Peyer's patch (tissue), 4 donors: Measurements from ENCODE around the gene GNAI1.

Experiments
- POLR2A ChIP-seq, 2 donors: fragments of 450-650 bp; IDR thresholded peaks; one replicate each; pipeline ENCODE4 v1.5.1; 2017; ENCODE audit warnings: antibody characterized with exemption in 2 of 2, mild to moderate bottlenecking in 2 of 2, moderate library complexity in 2 of 2
- TF ChIP-seq, protein P1 (sequence below), 6 experiments: fragments of 450-650 bp in 4 of 6; fragments of 200-600 bp in 2 of 6; sonication (generic) in 1 of 6; IDR thresholded peaks; one replicate each; pipeline ENCODE4 v1.5.1; 2017 to 2019; ENCODE audit warnings: antibody characterized with exemption in 6 of 6, mild to moderate bottlenecking in 3 of 6, moderate library complexity in 1 of 6

DNA sequence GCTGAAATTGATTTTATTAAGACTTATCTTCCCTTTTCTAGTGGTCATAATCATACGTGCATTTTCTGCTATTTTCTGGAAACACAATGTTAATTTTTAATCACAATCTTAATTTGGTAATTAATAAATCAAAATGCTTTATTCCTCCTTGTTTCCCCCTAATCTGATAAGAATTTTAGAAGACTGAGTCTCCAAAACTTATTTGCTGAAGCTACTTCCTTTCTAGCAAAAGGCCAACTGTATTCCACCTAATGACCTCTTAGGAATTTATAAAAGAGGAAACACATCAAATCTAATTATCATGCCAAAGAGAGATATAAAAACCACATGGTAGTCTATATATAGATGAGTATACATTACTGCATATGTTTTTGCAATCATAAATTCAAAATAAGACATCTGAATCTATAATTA, 140.6 kb downstream of the GNAI1 start:
- no peak for TF ChIP-seq POLR2A (IDR thresholded peaks at IDR 0.05)
- TF ChIP-seq, protein P1, sequence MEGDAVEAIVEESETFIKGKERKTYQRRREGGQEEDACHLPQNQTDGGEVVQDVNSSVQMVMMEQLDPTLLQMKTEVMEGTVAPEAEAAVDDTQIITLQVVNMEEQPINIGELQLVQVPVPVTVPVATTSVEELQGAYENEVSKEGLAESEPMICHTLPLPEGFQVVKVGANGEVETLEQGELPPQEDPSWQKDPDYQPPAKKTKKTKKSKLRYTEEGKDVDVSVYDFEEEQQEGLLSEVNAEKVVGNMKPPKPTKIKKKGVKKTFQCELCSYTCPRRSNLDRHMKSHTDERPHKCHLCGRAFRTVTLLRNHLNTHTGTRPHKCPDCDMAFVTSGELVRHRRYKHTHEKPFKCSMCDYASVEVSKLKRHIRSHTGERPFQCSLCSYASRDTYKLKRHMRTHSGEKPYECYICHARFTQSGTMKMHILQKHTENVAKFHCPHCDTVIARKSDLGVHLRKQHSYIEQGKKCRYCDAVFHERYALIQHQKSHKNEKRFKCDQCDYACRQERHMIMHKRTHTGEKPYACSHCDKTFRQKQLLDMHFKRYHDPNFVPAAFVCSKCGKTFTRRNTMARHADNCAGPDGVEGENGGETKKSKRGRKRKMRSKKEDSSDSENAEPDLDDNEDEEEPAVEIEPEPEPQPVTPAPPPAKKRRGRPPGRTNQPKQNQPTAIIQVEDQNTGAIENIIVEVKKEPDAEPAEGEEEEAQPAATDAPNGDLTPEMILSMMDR (IDR thresholded peaks at IDR 0.05) = no peak
